Coronary artery (tissue), 2 donors: ENCODE measurements around the gene S100A9.

Source experiments
- DNase-seq: peaks from one replicate; pipeline ENCODE4 v3.0.0-alpha.2; 2017; ENCODE audit warnings: low spot score
- H3K27ac ChIP-seq, 2 donors: fragments of 200-600 bp; sonication (generic); one replicate each; pipeline ENCODE4 v1.5.1; 2016 to 2019
- H3K4me3 ChIP-seq: fragments of 200-600 bp; sonication (generic); 2 replicates; pipeline ENCODE4 v1.5.1; 2016; ENCODE audit warnings: mild to moderate bottlenecking, moderate library complexity
- CTCF ChIP-seq: fragments of 200-600 bp; sonication (generic); IDR thresholded peaks from one replicate; pipeline ENCODE4 v1.5.1; 2019; ENCODE audit warnings: antibody characterized with exemption

S100A9 gene

DNA sequence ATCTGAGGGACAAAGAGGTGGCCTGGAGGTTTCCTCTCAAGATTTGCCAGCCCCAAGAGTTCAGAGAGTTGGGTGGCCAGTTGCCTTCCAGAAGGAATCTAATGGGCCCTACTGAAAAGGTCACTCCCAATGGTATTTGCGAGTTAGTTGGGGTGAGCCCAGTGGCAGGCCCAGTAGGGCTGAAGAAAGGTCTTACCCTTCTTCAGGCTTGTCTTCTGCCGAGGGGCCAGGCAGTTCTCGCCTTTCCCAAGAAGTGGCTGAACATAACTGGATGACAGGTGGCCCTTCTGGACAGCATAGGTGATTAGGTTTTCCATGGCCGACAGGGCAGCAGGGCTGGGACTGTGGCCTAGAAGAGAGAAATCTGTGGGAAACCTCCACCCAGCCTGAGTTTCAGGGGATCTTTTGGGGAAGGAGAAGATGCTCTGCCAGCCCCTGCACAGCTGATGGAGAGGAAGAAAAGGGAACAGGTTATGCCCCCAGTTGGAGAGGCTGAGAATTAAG lies 16.2 kb upstream of the S100A9 start:
- no peak for TF ChIP-seq CTCF
- peak; percentile 40 for DNase-seq
- Histone ChIP-seq H3K27ac (no peak overlapping the region), H3K4me3 (no peak overlapping the region)

DNA sequence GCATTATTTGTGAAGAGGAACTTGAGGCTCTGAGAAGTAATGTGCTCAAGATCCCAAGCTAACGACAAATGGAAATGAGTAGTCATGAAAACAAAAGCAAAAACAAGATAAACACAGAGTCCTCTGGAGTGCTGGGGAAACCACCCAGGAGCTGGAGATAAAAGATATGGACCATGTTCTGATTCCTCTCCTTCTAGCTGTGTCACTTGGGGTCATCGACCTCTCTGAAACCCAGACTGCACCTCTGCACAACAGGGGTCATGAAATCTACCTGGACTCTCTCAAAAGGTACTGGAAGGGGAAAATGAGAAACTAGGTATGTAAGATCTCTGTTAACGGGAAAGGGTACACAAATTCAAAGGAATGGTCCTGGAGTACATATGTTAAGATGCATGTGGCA lies 15.5 kb upstream of the S100A9 start:
- no peak overlapping the region for H3K27ac ChIP-seq
- DNase-seq: no peak
- no peak for TF ChIP-seq CTCF
- H3K4me3 ChIP-seq: no peak overlapping the region

DNA sequence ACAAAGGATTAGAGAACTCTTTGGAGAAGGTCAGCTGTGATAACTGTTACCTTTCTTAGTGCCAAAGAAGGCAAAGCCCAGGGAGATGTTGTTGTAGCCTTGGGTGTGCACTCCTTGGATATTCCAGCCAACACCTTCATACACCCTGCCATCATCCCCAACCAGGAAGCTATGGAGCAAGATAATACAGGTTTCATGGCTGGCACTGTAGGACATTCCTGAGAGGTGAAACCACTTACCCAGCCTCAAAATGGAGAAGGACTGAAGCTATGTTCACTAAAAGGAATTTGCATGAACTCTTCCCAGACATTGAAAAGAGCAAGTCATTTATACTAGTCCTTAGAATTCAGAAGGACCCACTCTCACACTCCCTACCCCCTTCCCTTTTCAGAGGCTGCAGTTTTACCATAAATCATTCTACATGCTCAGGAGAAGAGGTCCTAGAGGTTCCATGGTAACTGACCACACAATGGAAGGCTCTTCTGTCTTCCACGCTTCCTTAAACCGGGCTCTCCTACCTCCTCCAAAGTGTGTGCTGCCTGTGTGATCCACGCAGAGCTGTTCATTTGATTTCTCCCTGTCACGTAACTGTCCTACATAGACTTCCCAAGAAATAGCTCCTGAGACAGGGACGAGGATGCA lies 14.5 kb upstream of the S100A9 start:
- no peak for TF ChIP-seq CTCF
- Histone ChIP-seq H3K27ac (no peak overlapping the region), H3K4me3 (no peak overlapping the region)
- DNase-seq: peak; percentile 38

- TF ChIP-seq CTCF: no peak
- H3K4me3 ChIP-seq: no peak overlapping the region
- peak; percentile 29 for DNase-seq
- no peak overlapping the region for H3K27ac ChIP-seq
Measured at GRCh38 chr1:153343811-153344717, 13.6 kb upstream of the S100A9 start.

DNA sequence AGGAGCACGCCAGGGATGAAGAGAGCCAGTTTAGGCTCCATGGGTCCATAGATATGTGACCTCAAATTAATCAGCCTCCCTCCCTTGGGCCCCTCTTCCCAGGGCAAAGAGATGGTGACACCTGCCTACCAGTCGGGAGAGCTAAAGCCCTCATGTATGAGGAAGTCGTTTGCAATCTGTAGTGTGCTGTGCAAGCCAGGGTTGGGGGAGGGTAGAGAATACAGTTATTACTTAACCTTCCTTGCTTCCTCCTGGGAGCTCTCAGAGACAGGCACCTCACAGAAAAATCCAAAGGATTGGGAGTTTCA lies 13.0 kb upstream of the S100A9 start:
- DNase-seq: peak; percentile 31
- Histone ChIP-seq H3K27ac (no peak overlapping the region), H3K4me3 (no peak overlapping the region)
- TF ChIP-seq CTCF: no peak

- DNase-seq: peak; percentile 57
- Histone ChIP-seq H3K4me3 (no peak overlapping the region), H3K27ac (no peak overlapping the region)
- TF ChIP-seq CTCF: no peak
Measured at GRCh38 chr1:153345187-153346076, 12.2 kb upstream of the S100A9 start.
